Esophagus squamous epithelium (tissue), 4 donors: ENCODE results near the gene TRAPPC2.

Experiments
- CTCF ChIP-seq, 6 experiments: fragments of 450-650 bp in 4 of 6; fragments of 200-600 bp in 2 of 6; sonication (generic) in 2 of 6; IDR thresholded peaks; one replicate each; pipeline ENCODE4 v1.5.1; 2016 to 2019; ENCODE audit warnings: antibody characterized with exemption in 6 of 6, mild to moderate bottlenecking in 4 of 6, moderate library complexity in 4 of 6
- POLR2A ChIP-seq, 4 donors: fragments of 450-650 bp; IDR thresholded peaks; one replicate each; pipeline ENCODE4 v1.6.1; 2017; ENCODE audit warnings: antibody characterized with exemption in 4 of 4, mild to moderate bottlenecking in 4 of 4, moderate library complexity in 3 of 4

DNA sequence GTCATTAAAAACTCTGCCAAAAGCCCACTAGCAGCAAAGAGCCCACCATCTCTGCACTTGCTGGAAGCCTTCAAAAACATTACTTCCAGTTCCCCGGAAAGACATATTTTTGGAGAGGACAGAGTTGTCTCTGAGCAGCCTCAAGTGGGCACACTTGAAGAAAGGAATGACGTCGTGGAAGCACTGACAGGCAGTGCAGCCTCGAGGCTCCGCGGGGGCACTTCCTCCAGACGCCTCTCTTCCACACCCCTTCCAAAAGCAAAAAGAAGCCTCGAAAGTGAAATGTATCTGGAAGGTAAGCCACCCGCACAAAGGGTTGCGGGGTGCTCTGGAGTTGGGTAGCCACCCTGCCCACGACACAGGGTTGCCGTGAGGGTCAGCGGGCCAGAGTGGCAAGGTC, 26.0 kb upstream of the TRAPPC2 start:
- TF ChIP-seq CTCF (IDR thresholded peaks at IDR 0.05), result no peak
- TF ChIP-seq POLR2A (IDR thresholded peaks at IDR 0.05), result no peak
